GM21526 (cell line): ENCODE data around the gene SLC30A1.

Experiments used
- ATAC-seq: cut with Tn5 transposase; IDR thresholded peaks from one replicate; pipeline ENCODE4 v1.9.1; 2021; ENCODE audit warnings: moderate library complexity; ENCODE audit not compliant: unreplicated experiment, low FRiP score

The SLC30A1 gene

GRCh38 chr1:211526101-211526500, 52.9 kb downstream of the SLC30A1 start:
- ATAC-seq = no peak

- ATAC-seq = no peak
These were observed 53.8 kb downstream of the SLC30A1 start for GRCh38 chr1:211525101-211525676.

- ATAC-seq = no peak
These were observed 54.4 kb downstream of the SLC30A1 start for GRCh38 chr1:211524521-211524920.

DNA sequence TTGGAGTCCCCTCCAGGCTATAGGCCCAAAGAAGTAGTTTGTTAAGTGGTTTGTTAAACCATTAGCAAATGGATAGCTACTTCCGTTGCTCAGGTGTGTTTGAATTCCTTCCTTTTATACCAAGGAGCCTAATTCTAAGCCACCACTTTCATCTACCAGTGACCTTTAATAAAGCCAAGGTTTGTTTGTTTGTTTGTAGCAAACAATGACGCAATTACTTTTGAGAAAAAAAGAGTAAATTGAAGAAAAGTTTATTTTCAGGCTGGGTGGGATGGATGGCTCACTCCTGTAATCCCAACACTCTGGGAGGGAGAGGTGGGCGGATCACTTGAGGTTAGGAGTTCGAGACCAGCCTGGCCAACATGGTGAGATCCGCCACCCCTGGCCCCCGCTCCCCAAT, 56.2 kb downstream of the SLC30A1 start:
- ATAC-seq = no peak
